ENCODE results near the gene ZSCAN10.
"Not testable (repeated sequence)": the region's sequence is repeated elsewhere in the genome, so short reads cannot be mapped to it uniquely, and the experiment has no call there.

The ZSCAN10 gene

GRCh38 chr16:3074860-3075522 is 24.1 kb downstream of the ZSCAN10 start:
- peak overlapping the region; percentile 45; the same call in 1 of the 2 replicates for H3K4me3 ChIP-seq (ENCODE audit: low read length)
- TF ChIP-seq ZNF274 (IDR thresholded peaks at IDR 0.05; ENCODE audit: low read depth, low read length): no peak

- no peak overlapping the region for H3K4me3 ChIP-seq (ENCODE audit: low read length)
- no peak for TF ChIP-seq ZNF274 (IDR thresholded peaks at IDR 0.05; ENCODE audit: low read depth, low read length)
These were observed 25.6 kb downstream of the ZSCAN10 start for GRCh38 chr16:3073448-3073847.

GRCh38 chr16:3072576-3073263 is 26.4 kb downstream of the ZSCAN10 start:
- not testable (repeated sequence) for H3K4me3 ChIP-seq (ENCODE audit: low read length)

- H3K4me3 ChIP-seq (ENCODE audit: low read length): not testable (repeated sequence)
These were observed 26.9 kb downstream of the ZSCAN10 start for GRCh38 chr16:3072148-3072547.

GRCh38 chr16:3071655-3072054 is 27.4 kb downstream of the ZSCAN10 start:
- no peak for TF ChIP-seq ZNF274 (IDR thresholded peaks at IDR 0.05; ENCODE audit: low read depth, low read length)
- H3K4me3 ChIP-seq (ENCODE audit: low read length): no peak overlapping the region

GRCh38 chr16:3070608-3071111 is 28.4 kb downstream of the ZSCAN10 start:
- TF ChIP-seq ZNF274 (IDR thresholded peaks at IDR 0.05; ENCODE audit: low read depth, low read length): no peak
- no peak overlapping the region for H3K4me3 ChIP-seq (ENCODE audit: low read length)

- not testable (repeated sequence) for H3K4me3 ChIP-seq (ENCODE audit: low read length)
These were observed 29.9 kb downstream of the ZSCAN10 start for GRCh38 chr16:3069146-3069545.

GRCh38 chr16:3068487-3068886 is 30.6 kb downstream of the ZSCAN10 start:
- no peak overlapping the region for H3K4me3 ChIP-seq (ENCODE audit: low read length)
- no peak for TF ChIP-seq ZNF274 (IDR thresholded peaks at IDR 0.05; ENCODE audit: low read depth, low read length)

GRCh38 chr16:3066440-3066748 is 32.7 kb downstream of the ZSCAN10 start:
- peak overlapping the region; percentile 19; the same call in 1 of the 2 replicates for H3K4me3 ChIP-seq (ENCODE audit: low read length)
- no peak for TF ChIP-seq ZNF274 (IDR thresholded peaks at IDR 0.05; ENCODE audit: low read depth, low read length)

- TF ChIP-seq ZNF274 (IDR thresholded peaks at IDR 0.05; ENCODE audit: low read depth, low read length): no peak
- H3K4me3 ChIP-seq (ENCODE audit: low read length): peak overlapping the region; percentile 19; the same call in 1 of the 2 replicates
These were observed 33.2 kb downstream of the ZSCAN10 start for GRCh38 chr16:3065742-3066439.

GRCh38 chr16:3065069-3065741 is 33.9 kb downstream of the ZSCAN10 start, which contains the start of gene IL32:
TSS of gene IL32 (plus strand) at chr16:3065640. CDS start at chr16:3065812, 172 bp downstream.
- TF ChIP-seq ZNF274 (IDR thresholded peaks at IDR 0.05; ENCODE audit: low read depth, low read length): no peak
- peak within 1 kb of the TSS; percentile 19; the same call in 1 of the 2 replicates for H3K4me3 ChIP-seq (ENCODE audit: low read length)

GRCh38 chr16:3063625-3064386 is 35.3 kb downstream of the ZSCAN10 start:
- no peak overlapping the region for H3K4me3 ChIP-seq (ENCODE audit: low read length)
- TF ChIP-seq ZNF274 (IDR thresholded peaks at IDR 0.05; ENCODE audit: low read depth, low read length): no peak

GRCh38 chr16:3062553-3062952 is 36.5 kb downstream of the ZSCAN10 start:
- TF ChIP-seq ZNF274 (IDR thresholded peaks at IDR 0.05; ENCODE audit: low read depth, low read length): no peak
- H3K4me3 ChIP-seq (ENCODE audit: low read length): no peak overlapping the region
